Activated naive CD4-positive, alpha-beta T cell treated with anti-CD3 and anti-CD28 coated beads, Interleukin-2, amount 50 U/mL, for 72 hours (primary cell): ENCODE data around the gene TTC23. TPM values are rescaled to one million over a fixed set of nuclear protein-coding genes. Genes with fewer than 3 reads are reported as not detected.

ENCODE experiments used
- ATAC-seq, 2 donors: fragments of 150-1000 bp; cut with Tn5 transposase; 2 replicates each; pipeline ENCODE4 v1.10.0; 2021; ENCODE audit warnings: mild to moderate bottlenecking in 2 of 2, moderate library complexity in 2 of 2
- DNase-seq, 2 donors: peaks; one replicate each; pipeline ENCODE4 v3.0.0; 2021 to 2022; ENCODE audit warnings: low spot score in 2 of 2
- H3K27ac Mint-ChIP-seq, 2 donors: one replicate each; pipeline ENCODE4 v1.8.0; 2022; ENCODE audit warnings: mild to moderate bottlenecking in 2 of 2, mixed read lengths in 2 of 2
- H3K36me3 Mint-ChIP-seq, 2 donors: one replicate each; pipeline ENCODE4 v1.8.0; 2022; ENCODE audit warnings: mixed read lengths in 2 of 2
- H3K9me3 Mint-ChIP-seq, 2 donors: one replicate each; pipeline ENCODE4 v1.8.0; 2022; ENCODE audit warnings: mixed read lengths in 2 of 2
- total RNA-seq, 2 donors: library from RNA; stranded (reverse); gene quantifications; one replicate each; pipeline ENCODE4 v1.2.3, GENCODE V29; 2022

The TTC23 gene
- total RNA-seq, 2 donors from 2014 or later = 3.1 to 3.6 TPM

DNA sequence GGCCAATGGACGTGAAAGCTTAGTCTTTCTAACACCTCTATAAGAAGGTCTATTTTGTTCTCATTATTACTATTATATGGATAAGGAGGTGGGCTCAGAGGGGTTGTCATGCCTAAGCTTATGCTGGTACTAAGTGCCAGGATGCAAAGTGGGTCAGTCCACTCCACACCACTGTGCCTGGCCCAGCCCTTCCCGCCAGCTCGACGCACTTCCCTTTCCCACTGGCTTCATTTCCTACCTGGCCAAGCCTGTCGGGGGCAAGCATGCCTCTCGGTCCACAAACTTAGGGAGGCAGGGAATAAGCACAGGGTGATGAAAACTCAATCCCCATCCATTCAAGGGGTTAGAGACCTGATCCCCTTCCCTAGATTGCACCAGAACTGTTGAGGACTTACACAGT is 150.4 kb downstream of the TTC23 start:
- ATAC-seq = no peak
- no peak for DNase-seq
- H3K9me3 Mint-ChIP-seq = no peaks in the 10 kb centered on the region
- H3K36me3 Mint-ChIP-seq = no peaks in the 10 kb centered on the region
- no peak overlapping the region for H3K27ac Mint-ChIP-seq

DNA sequence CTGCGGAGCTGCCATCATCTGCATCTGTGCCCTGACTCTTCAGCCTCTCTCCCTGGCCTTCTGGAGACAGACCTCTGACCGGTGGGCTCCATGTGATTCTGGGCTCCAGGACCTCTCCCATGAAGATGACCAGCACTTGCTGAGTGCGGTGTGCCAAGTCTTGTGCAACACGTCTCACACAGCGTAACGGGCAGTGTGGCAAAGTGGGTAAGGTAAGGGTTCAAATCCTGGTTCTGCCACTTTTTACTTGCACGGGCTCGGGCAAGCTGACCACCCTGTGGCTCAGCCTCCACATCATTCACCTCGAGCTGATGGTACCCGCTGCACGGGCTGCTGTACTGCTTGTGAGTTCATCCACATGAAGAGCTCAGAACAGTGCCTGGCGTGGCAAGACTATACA is 151.0 kb downstream of the TTC23 start:
- Mint-ChIP-seq H3K36me3 (no peaks in the 10 kb centered on the region), H3K27ac (no peak overlapping the region), H3K9me3 (no peaks in the 10 kb centered on the region)
- ATAC-seq = no peak
- no peak for DNase-seq

DNA sequence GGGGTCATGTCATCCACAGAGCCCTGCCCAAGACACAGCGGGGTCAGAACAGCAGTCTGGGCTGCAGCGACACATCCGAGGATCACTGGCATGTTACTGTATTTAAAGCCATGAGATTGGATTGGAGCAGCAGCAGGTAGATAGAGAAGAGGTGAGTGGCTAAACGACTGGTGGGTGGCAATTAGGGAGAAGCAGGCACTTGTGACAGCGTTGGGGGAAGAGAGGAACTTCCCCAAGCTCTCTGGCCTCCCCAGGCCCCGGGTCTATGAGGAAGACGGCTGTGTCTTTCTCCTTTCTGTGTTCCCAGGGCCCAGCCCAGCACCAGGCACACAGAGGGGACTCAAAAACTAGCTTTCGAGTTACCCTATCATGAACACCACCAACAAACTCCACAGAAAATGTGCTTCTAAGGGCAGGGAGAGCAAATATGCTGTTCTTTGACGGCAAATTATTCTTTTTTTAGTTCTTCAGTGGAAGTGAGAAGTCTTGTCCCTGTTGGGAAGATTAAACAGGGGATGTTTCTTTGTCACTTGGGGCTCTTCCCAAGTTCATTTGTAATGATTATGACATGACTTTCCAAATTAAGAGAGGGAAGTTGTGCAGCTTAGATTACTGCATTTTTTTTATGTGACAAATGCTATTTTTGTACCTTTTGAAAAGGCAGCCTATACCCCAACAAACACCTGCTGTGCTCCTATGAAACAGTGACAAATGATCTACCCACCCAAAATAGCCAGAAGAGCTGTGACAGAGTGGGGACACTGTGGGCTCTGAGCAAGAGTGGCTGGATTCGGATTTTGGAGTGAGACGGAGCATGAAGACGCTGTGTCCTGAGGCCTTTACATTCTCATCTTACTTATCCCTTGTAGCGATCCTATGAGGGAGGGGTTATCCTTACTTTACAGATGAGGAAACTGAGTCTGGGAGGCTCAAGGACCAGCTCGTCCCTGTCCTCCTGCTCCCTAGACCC is 151.7 kb downstream of the TTC23 start:
- ATAC-seq (no peak), DNase-seq (peak in 1 of 2 donors; percentile 31)
- no peaks in the 10 kb centered on the region for H3K36me3 Mint-ChIP-seq
- H3K27ac Mint-ChIP-seq = no peak overlapping the region
- H3K9me3 Mint-ChIP-seq = no peaks in the 10 kb centered on the region

DNA sequence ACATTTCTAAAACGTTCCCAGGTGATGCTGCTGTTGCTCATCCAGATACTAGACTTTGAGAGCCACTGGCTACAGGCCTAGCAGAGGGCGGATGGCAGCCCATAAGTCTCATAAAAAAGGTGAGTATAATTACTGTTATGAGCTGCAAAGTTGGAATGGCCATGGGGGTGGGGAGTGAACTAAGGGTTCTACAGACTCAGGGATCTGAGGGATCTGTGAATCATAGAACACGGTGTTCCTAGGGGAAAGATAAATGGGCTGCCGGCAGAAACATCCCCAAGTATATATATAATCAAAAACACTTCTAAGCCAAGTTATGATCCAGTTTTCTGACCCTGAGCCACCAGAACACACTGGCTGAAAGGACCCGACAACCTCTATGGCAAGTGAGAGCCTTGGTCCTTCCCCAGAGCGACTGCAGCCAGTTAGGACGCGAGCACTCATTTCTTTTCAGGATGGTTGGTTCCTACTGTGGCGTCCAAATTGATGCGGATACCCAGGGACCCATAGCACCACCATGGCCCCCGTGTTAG is 152.4 kb downstream of the TTC23 start:
- ATAC-seq (no peak), DNase-seq (peak in 1 of 2 donors; percentile 37)
- Mint-ChIP-seq H3K27ac (no peak overlapping the region), H3K36me3 (no peaks in the 10 kb centered on the region), H3K9me3 (no peaks in the 10 kb centered on the region)

DNA sequence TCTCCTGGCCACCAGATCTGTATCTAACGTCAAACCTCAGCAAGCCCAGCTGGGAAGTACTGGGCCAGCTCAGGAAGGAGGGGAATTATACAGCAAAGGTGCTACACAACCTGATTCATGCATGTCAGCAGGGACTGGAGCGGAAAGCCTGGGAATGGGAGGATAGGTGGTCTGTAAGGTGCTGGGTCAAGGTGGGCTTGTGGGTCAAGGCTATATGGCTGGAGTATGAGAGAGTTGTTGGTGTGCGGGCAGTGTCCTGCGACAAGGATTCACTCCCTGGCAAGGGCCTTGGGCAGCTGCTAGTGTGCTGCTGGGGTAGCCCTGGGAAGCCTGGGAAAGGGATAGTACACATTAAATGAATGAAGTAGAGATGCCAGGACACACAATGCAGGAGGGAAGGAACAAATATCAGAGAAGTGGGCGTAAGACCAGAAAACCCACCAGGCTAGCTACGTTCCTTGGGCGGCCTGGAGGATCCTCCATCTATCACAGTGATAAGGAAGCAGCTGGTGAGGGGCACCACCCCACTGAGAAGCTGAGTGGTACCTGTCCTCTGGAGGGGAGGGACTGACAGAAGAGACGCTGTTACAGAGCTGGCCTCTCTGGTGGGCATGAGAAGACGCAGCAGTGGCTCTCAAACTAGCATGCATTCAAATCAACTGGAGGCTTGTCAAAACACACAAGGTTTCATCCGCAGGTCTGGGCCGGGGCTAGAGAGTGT is 153.0 kb downstream of the TTC23 start:
- no peak for ATAC-seq
- DNase-seq = no peak
- H3K36me3 Mint-ChIP-seq = no peaks in the 10 kb centered on the region
- H3K9me3 Mint-ChIP-seq = no peaks in the 10 kb centered on the region
- H3K27ac Mint-ChIP-seq = no peak overlapping the region

DNA sequence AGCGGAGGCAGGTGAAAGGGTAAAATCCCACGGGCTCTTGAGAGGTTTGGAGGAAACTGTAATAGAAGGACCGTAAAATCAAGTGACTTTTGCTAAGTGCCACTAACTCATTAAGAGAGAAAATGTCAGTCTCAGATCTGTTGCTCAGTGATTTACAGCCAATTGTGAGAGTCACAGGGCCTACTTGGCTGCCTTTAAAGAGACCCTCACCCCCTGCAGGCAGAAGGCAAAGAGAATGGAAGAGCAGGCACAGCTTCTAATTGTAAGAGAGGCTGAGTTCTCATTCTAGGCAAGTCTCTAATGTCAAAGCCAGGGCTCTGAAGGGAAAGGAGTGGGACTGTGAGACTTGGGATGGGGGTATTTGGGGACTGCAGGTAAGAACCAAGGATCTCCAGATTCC is 153.8 kb downstream of the TTC23 start:
- Mint-ChIP-seq H3K27ac (no peak overlapping the region), H3K9me3 (no peaks in the 10 kb centered on the region), H3K36me3 (no peaks in the 10 kb centered on the region)
- DNase-seq = no peak
- no peak for ATAC-seq

DNA sequence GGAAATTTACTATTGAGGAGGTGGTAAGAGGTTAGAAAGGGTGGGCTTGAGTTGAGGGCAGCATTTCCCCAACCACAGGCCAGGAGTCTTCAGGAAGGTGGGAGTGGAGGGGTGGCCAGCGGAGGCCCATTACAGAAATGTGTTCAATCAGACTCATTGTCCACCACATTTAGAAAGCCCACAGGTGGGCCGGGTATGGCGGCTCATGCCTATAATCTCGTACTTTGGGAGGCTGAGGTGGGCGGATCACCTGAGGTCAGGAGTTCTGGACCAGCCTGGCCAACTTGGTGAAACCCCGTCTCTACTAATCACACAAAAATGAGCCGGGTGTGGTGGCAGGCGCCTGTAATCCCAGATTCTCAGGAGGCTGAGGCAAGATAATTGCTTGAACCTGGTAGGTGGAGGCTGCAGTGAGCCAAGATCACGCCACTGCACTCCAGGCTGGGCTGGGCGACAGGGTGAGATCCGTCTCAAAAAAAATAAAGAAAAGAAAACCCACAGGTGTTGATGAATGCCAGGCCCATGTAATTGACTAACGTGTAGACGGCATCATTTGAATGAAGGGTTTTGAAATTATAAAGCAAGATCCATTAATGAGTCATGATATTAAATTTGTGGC is 156.7 kb downstream of the TTC23 start:
- no peaks in the 10 kb centered on the region for H3K36me3 Mint-ChIP-seq
- no peak for ATAC-seq
- no peaks in the 10 kb centered on the region for H3K9me3 Mint-ChIP-seq
- DNase-seq = no peak
- H3K27ac Mint-ChIP-seq = no peak overlapping the region

DNA sequence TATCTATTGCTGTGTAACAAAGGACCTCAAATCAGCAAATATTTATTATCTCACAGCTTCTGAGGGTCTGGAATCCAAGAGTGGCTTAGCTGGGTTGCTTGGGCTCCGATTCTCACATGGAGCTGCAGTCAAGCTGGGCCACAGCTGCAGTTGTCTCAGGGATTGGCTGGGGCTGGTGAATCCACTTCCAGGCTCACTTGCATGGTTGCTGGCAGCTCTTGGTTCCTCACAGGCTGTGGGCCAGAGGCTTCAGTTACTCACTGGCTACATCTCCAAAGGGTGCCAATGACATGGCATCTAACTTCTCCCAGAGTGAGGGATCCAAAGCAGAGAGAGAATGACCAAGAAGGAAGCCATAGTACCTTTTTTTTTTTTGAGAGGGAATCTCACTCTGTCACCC is 158.4 kb downstream of the TTC23 start:
- Mint-ChIP-seq H3K27ac (no peak overlapping the region), H3K36me3 (no peaks in the 10 kb centered on the region), H3K9me3 (no peaks in the 10 kb centered on the region)
- ATAC-seq (no peak), DNase-seq (no peak)

DNA sequence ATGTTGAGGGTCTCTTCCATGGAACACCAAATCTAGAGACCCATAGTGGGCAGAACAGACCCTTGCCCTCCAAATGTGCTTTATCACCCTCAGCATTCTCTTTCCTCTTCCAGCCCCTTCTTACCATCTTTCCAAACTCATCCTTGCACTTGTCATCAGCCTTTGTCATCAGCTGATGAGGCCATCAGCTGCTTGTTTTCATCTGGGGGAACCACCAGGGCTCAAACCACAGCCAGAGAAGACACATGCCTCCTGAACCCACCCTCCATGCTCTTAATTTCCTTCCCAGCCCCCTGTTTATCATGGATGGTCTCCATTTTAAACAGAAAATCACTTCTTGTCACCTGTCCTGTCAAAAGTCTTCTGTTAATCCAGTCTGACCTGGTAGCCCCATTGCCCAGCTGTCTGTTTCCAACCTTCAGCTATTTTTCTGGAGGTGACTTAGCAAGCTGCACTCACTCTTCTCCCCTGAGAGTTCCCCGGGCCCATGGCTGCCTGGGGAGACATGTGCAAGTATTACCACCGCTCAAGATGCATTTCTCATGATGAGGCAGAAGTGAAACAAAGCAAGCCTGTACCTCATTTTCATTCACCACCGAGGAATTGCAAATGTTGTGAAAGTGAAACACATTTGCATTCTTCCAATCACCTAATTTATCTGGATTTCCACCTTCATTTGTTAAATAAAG is 159.2 kb downstream of the TTC23 start:
- no peaks in the 10 kb centered on the region for H3K36me3 Mint-ChIP-seq
- DNase-seq = no peak

DNA sequence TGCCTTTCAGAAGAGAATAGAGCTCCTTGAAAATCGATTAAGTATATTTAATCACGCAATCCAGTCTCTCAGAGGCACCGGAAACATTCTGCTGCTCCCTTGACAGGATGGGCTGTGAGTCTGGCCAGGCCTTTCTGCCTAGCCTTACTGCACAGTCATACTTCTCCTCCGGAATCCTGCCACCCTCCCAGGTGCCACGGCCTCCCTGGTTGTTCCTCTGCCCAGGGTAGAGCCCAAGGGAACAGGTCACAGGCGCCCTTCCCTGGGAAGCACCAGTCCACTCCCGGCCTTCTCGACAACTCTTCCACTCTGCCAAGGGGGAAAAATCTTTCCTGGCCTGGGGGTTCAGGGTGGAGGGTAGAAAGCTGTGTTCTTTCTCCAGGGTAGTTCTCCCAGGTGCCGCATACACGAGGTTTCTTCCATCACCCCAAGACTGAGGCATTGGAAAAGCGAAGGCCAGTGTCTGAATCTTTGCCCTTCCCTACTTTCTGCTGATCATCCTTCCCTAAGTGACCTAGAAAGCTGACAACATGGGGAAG is 161.9 kb downstream of the TTC23 start:
- H3K9me3 Mint-ChIP-seq = no peaks in the 10 kb centered on the region
- no peak for ATAC-seq
- DNase-seq = no peak
- H3K27ac Mint-ChIP-seq = no peak overlapping the region
- H3K36me3 Mint-ChIP-seq = no peaks in the 10 kb centered on the region

More for the DNA sequence above, 159.2 kb downstream of the TTC23 start:
- no peak for ATAC-seq
- Mint-ChIP-seq H3K27ac (peak overlapping the region in 1 of 2 donors; percentile 1), H3K9me3 (no peaks in the 10 kb centered on the region)

DNA sequence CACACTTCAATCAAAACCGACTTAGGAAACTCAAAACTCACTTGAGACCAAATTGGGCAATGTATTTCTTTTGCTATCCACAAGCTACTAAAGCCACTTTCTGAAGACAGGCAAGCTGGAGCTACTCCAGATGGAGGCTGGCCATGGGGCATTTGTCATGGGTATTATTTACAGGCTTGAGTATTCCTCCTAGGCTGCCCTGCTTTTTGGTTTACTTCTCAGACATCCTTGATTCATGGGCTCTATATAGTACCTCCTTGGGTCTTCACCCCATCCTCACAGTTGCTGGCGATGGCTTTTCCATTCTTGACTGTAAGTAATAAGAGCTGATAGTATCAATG is 163.1 kb downstream of the TTC23 start:
- Mint-ChIP-seq H3K36me3 (no peaks in the 10 kb centered on the region), H3K9me3 (no peaks in the 10 kb centered on the region), H3K27ac (no peak overlapping the region)
- ATAC-seq (no peak), DNase-seq (no peak)

Other genes starting within 250 kb of the TTC23 start
- not detected for gene PGPEP1L, start 241.8 kb downstream of the TTC23 start, total RNA-seq
- gene SYNM, start 144.5 kb downstream of the TTC23 start, total RNA-seq = under 1 TPM; 0.16 to 0.43 TPM
- gene LRRC28, start 1.9 kb upstream of the TTC23 start, total RNA-seq = 10 to 100 TPM; 21.3 to 27.7 TPM